Raji (cell line): ENCODE data around the gene SNIP1.

Source experiments
- POLR2A ChIP-seq: IDR thresholded peaks from 2 replicates; pipeline ENCODE4 v1.6.1; 2011; ENCODE audit warnings: low read depth, low read length, control low read depth; ENCODE audit not compliant: insufficient read depth

SNIP1 gene

GRCh38 chr1:37486680-37487618 is 67.1 kb downstream of the SNIP1 start:
- no peak for TF ChIP-seq POLR2A

- no peak for TF ChIP-seq POLR2A
Measured at GRCh38 chr1:37485902-37486679, 68.0 kb downstream of the SNIP1 start.
